Esophagus squamous epithelium (tissue), 4 donors: Measurements from ENCODE around the gene C9orf43.

Source experiments
- CTCF ChIP-seq, 6 experiments: fragments of 450-650 bp in 4 of 6; fragments of 200-600 bp in 2 of 6; sonication (generic) in 2 of 6; IDR thresholded peaks; one replicate each; pipeline ENCODE4 v1.5.1; 2016 to 2019; ENCODE audit warnings: antibody characterized with exemption in 6 of 6, mild to moderate bottlenecking in 4 of 6, moderate library complexity in 4 of 6
- POLR2A ChIP-seq, 4 donors: fragments of 450-650 bp; IDR thresholded peaks; one replicate each; pipeline ENCODE4 v1.6.1; 2017; ENCODE audit warnings: antibody characterized with exemption in 4 of 4, mild to moderate bottlenecking in 4 of 4, moderate library complexity in 3 of 4

GRCh38 chr9:113375057-113376023 lies 35.2 kb upstream of the C9orf43 start:
- no peak for TF ChIP-seq CTCF (IDR thresholded peaks at IDR 0.05)
- no peak for TF ChIP-seq POLR2A (IDR thresholded peaks at IDR 0.05)
